Iris pigment epithelial cell (primary cell): Measurements from ENCODE around the gene DOK7.
"Not testable (repeated sequence)": the region's sequence is repeated elsewhere in the genome, so short reads cannot be mapped to it uniquely, and the experiment has no call there.

Source experiments
- DNase-seq: peaks from one replicate; pipeline ENCODE4 v3.0.0-alpha.2; 2011; ENCODE audit warnings: low read depth

DOK7 gene

GRCh38 chr4:3533423-3533820, 70.3 kb downstream of the DOK7 start:
- no peak for DNase-seq

GRCh38 chr4:3535812-3536211, 72.7 kb downstream of the DOK7 start:
- DNase-seq: not testable (repeated sequence)

- not testable (repeated sequence) for DNase-seq
Observed at GRCh38 chr4:3538906-3539305, 75.8 kb downstream of the DOK7 start.

- not testable (repeated sequence) for DNase-seq
Observed at GRCh38 chr4:3543415-3543814, 80.3 kb downstream of the DOK7 start.
